Panc1 (cell line): ENCODE results near the gene TPST2. TPM values are rescaled to one million over a fixed set of nuclear protein-coding genes. Genes with fewer than 3 reads are reported as not detected.

Experiments used
- ATAC-seq: fragments of 200-7000 bp; cut with Tn5 transposase; 2 replicates; pipeline ENCODE4 v1.9.1; 2020; ENCODE audit warnings: mild to moderate bottlenecking, moderate library complexity
- BruUV-seq: library from RNA; stranded (reverse); fragments of 400-500 nt; replicated peaks from 2 replicates; lab custom pipeline; 2021; lab: Mats Ljungman, UMichigan
- CTCF ChIA-PET: fragments of 300-600 bp; sonication (Branson Sonifier 250); formaldehyde crosslinking; loops from one replicate; lab custom pipeline; 2022; ENCODE audit warnings: antibody characterized with exemption; lab: Charles Lee
- POLR2A ChIA-PET: fragments of 300-600 bp; sonication (Branson Sonifier 250); formaldehyde crosslinking; loops from one replicate; lab custom pipeline; 2022; ENCODE audit warnings: antibody characterized with exemption; lab: Charles Lee
- DNase-seq: peaks from one replicate; pipeline ENCODE4 v3.0.0-alpha.2; 2010; ENCODE audit warnings: low read depth, low spot score
- H3K27ac ChIP-seq: 2 replicates; pipeline ENCODE4 v1.5.1; 2011; ENCODE audit warnings: mild to moderate bottlenecking, low read length, inconsistent platforms
- H3K27me3 ChIP-seq: fragments of 200-500 bp; sonication (Bioruptor generic); 2 replicates; pipeline ENCODE4 v1.6.0; 2014; ENCODE audit warnings: low read length, inconsistent platforms; ENCODE audit not compliant: control insufficient read depth, insufficient read depth
- H3K36me3 ChIP-seq: fragments of 200-500 bp; sonication (Bioruptor generic); 2 replicates; pipeline ENCODE4 v1.5.1; 2014; ENCODE audit warnings: inconsistent platforms, mild to moderate bottlenecking, low read length, moderate library complexity; ENCODE audit not compliant: control insufficient read depth, insufficient read depth
- H3K4me1 ChIP-seq: 2 replicates; pipeline ENCODE4 v1.5.1; 2011; ENCODE audit warnings: inconsistent platforms, mild to moderate bottlenecking, low read length, moderate library complexity; ENCODE audit not compliant: control insufficient read depth, insufficient read depth
- H3K4me3 ChIP-seq, 2 experiments: 2 replicates each; pipeline ENCODE4 v1.5.1; 2011 to 2012; ENCODE audit warnings: low read depth in 2 of 2, low read length in 2 of 2, mild to moderate bottlenecking in 2 of 2, inconsistent platforms in 1 of 2, moderate library complexity in 1 of 2
- H3K9me3 ChIP-seq: fragments of 200-500 bp; sonication (Bioruptor generic); 2 replicates; pipeline ENCODE4 v1.5.1; 2014; ENCODE audit warnings: low read depth, mild to moderate bottlenecking, inconsistent platforms, low read length, moderate library complexity; ENCODE audit not compliant: control insufficient read depth, insufficient read depth
- CTCF ChIP-seq: fragments of 450-650 bp; IDR thresholded peaks from 2 replicates; pipeline ENCODE4 v1.5.1; 2017; ENCODE audit warnings: mild to moderate bottlenecking
- POLR2AphosphoS5 ChIP-seq: IDR thresholded peaks from 2 replicates; pipeline ENCODE4 v1.6.1; 2012; ENCODE audit warnings: mild to moderate bottlenecking, low read depth, low read length, moderate library complexity
- REST ChIP-seq, 2 experiments: IDR thresholded peaks; 2 replicates each; pipeline ENCODE4 v1.6.1; 2011 to 2012; ENCODE audit warnings: low read depth in 2 of 2, control low read depth in 1 of 2, low read length in 1 of 2, mild to moderate bottlenecking in 1 of 2, moderate library complexity in 1 of 2; ENCODE audit not compliant: insufficient read depth in 1 of 2
- SIN3A ChIP-seq: IDR thresholded peaks from 2 replicates; pipeline ENCODE4 v1.6.1; 2012; ENCODE audit warnings: low read depth, mild to moderate bottlenecking, low read length, moderate library complexity, borderline replicate concordance; ENCODE audit not compliant: insufficient read depth
- TCF7L2 ChIP-seq: IDR thresholded peaks from 2 replicates; pipeline ENCODE4 v1.6.1; 2011; ENCODE audit warnings: mild to moderate bottlenecking, low read depth, low read length, inconsistent platforms
- in situ Hi-C: cut with HindIII; loops from 2 replicates; pipeline ENCODE4 v1.10.0; 2016; ENCODE audit warnings: low sequenced_read_pairs, low pct_unique_long_range_greater_than_20kb
- intact Hi-C: fragments of 100-400 bp; cut with micrococcal nuclease; formaldehyde crosslinking; loops from one replicate; pipeline ENCODE4 v1.10.0; 2022; ENCODE audit not compliant: unreplicated experiment
- total RNA-seq: library from RNA; stranded (reverse); gene quantifications from one replicate; pipeline ENCODE4 v1.2.1, GENCODE V29; 2021; ENCODE audit not compliant: unreplicated experiment

TPST2 gene
- total RNA-seq, 1 experiment from 2014 or later, result 7.1 TPM

GRCh38 chr22:26581633-26582168, 8.2 kb downstream of the TPST2 start:
- in situ Hi-C loops (no loop called here), intact Hi-C loops (no loop called here)
- no peaks in the 10 kb centered on the region for H3K9me3 ChIP-seq
- ATAC-seq (no peak), DNase-seq (no peak)
- TF ChIP-seq SIN3A (no peak), REST (IDR thresholded peaks at IDR 0.05; ENCODE audit: insufficient read depth in 1 of 2, low read depth in 2 of 2, low read length in 1 of 2) (no peak), TCF7L2 (no peak), CTCF (no peak)
- H3K4me3 ChIP-seq, result no peak overlapping the region
- ChIA-PET CTCF (no interaction called here), POLR2A (no interaction called here)
- H3K27me3 ChIP-seq, result no peaks in the 10 kb centered on the region
- no peaks in the 10 kb centered on the region for H3K36me3 ChIP-seq
- H3K4me1 ChIP-seq, result no peaks in the 10 kb centered on the region; the same call in 1 of the 2 replicates
- no TSS peak for BruUV-seq
- H3K27ac ChIP-seq, result no peak overlapping the region

- Histone ChIP-seq H3K9me3 (no peaks in the 10 kb centered on the region), H3K4me1 (no peaks in the 10 kb centered on the region; the same call in 1 of the 2 replicates), H3K27me3 (no peaks in the 10 kb centered on the region), H3K27ac (no peak overlapping the region), H3K4me3 (no peak overlapping the region), H3K36me3 (no peaks in the 10 kb centered on the region)
- intact Hi-C loops (no loop called here), in situ Hi-C loops (no loop called here)
- ATAC-seq (no peak), DNase-seq (no peak)
- POLR2A ChIA-PET, result no interaction called here
- TF ChIP-seq CTCF (no peak), POLR2AphosphoS5 (no peak), TCF7L2 (no peak), REST (IDR thresholded peaks at IDR 0.05; ENCODE audit: insufficient read depth in 1 of 2, low read depth in 2 of 2, low read length in 1 of 2) (no peak), SIN3A (no peak)
- CTCF ChIA-PET, result no interaction called here
- no TSS peak for BruUV-seq
Observed at GRCh38 chr22:26581026-26581425, 8.9 kb downstream of the TPST2 start.
